ENCODE measurements around the gene CAMK2D.
A peak's percentile ranks its signal among the peaks of the same experiment; 100 is the strongest.

The CAMK2D gene

DNA sequence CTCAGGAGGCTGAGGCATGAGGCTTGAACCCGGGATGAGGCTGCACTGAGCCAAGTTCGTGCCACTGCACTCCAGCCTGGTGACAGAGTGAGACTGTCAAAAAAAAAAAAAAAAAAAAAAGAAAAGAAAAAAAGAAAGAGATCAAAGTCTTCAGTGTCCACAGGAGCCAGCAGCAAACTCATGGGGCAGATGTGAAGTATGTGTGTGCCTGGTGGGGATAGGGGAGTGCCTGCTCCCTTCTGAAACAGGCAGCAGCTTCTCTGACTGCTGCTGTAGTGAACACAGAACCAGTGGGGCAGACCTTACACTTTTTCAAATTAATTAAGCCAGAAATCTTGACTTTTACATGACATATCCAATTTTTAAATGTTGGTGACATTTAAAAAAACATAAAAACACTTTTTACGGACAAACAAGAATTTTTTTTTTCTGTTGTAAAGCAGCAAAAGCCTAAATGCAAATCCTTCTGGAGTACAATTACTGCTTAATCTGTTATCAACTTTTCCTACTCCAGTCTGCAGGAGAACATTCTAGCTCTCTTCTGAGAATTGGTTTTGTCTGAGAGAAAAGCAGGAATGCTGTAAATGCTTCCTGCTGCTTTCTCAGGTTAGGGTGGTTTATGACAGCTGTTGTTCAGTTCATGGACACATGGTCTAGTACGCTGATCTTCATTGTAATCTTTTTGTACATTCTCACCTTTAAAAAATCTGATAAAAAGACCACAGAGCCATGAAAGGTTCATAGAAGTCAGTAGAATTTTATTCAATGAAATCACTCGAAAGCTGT is 311.1 kb downstream of the CAMK2D start:
- DNase-seq (ENCODE audit: extremely low read depth, low read depth): no peak
- no peak for TF ChIP-seq CTCF (IDR thresholded peaks at IDR 0.05; ENCODE audit: low read depth, low read length, missing control alignments)
- H3K4me3 ChIP-seq (replicated peaks; ENCODE audit: low read depth, low read length): no peak overlapping the region

DNA sequence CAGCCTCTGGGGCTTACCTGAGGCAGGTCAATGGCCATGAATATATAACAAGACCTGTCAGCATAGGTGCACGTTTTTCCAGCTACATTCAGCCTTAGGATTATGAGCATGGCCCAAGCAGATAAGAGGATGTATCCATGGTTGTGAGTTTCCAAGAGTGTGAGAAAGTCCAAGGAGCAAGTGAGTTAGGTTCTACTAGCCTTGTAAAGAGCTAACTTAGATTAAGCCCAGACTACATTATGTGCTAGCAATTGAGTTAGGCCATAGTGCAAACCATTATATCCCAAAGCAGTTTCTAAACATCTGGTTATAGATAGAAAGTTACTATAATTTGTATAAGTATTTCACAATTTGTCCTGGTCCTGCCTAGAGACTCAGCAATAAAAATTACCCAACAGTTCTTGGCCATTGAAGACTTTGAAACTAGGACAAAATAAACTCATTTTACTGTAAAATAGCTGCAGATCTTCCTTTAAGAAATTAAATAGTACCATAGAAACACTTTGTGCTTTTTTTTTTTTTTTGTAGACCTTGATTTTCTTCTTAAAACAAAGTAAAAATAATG is 312.0 kb downstream of the CAMK2D start:
- no peak for DNase-seq (ENCODE audit: extremely low read depth, low read depth)

GRCh38 chr4:113447769-113448168 is 313.8 kb downstream of the CAMK2D start:
- TF ChIP-seq CTCF (IDR thresholded peaks at IDR 0.05; ENCODE audit: low read depth, low read length, missing control alignments): no peak
- no peak for DNase-seq (ENCODE audit: extremely low read depth, low read depth)

More for the DNA sequence above, 312.0 kb downstream of the CAMK2D start:
- TF ChIP-seq CTCF (IDR thresholded peaks at IDR 0.05; ENCODE audit: low read depth, low read length, missing control alignments): no peak
- no peak overlapping the region for H3K4me3 ChIP-seq (replicated peaks; ENCODE audit: low read depth, low read length)

DNA sequence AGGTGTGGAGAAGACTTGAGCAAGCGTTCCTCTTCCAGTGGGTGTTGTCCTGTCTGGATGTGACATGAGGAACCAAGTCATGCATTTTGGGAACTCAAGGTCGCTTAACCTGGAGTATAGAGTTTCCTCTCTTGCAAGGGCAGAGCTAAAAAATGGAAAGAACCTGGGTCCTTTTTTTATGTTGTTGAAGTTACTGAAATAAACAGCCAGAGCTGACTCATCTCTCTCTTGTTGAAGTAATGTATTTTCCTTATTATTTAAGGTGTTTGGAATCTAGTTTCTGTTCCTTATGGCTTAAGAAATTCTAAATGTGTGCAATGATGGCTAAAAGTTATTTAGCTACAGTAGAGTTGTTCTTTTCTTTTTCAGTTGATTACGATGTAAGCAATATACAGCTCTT is 314.5 kb downstream of the CAMK2D start:
- H3K4me3 ChIP-seq (replicated peaks; ENCODE audit: low read depth, low read length): no peak overlapping the region
- DNase-seq (ENCODE audit: extremely low read depth, low read depth): no peak
- TF ChIP-seq CTCF (IDR thresholded peaks at IDR 0.05; ENCODE audit: low read depth, low read length, missing control alignments): no peak

More at GRCh38 chr4:113447769-113448168, 313.8 kb downstream of the CAMK2D start:
- H3K4me3 ChIP-seq (replicated peaks; ENCODE audit: low read depth, low read length): no peak overlapping the region

DNA sequence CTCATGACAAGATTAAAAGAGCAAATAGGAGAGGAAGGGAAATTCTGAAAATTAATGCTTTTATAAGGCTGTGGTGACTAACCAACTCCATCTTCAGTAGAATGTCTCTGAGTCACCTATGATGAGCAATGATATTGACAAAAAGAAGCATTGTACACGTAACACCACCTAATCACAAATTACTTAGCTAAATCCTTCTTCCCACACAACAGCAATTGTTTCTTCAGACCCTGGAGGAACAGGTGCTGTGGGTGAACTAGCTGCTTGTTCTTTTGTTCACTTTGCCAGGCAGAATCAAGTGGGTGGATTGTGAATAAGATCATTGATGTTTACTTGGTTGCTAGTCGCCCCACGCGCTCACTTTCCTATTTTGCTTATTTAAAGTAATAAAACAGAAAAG is 315.5 kb downstream of the CAMK2D start:
- no peak for DNase-seq (ENCODE audit: extremely low read depth, low read depth)
- H3K4me3 ChIP-seq (replicated peaks; ENCODE audit: low read depth, low read length): no peak overlapping the region
- no peak for TF ChIP-seq CTCF (IDR thresholded peaks at IDR 0.05; ENCODE audit: low read depth, low read length, missing control alignments)

DNA sequence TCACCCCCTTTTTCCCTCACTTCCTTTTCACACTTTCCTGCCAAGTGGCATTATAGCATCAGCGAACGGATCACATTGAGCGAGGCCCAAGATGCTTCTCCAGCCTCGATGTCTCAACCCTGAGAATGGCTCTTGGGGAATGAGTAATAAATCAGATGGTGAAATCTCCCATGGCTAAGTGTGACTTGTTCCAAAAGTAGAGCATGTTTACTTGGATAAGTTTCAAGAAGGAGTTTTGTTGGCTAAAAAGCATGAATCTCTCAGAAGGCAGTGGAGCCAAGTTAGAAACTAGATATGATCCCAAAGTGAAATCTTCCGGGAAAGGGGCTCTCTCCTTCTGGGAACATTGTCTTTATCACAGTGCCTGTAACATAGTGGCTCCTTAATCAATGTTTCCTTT is 316.3 kb downstream of the CAMK2D start:
- no peak overlapping the region for H3K4me3 ChIP-seq (replicated peaks; ENCODE audit: low read depth, low read length)
- peak; percentile 59 for DNase-seq (ENCODE audit: extremely low read depth, low read depth)
- TF ChIP-seq CTCF (IDR thresholded peaks at IDR 0.05; ENCODE audit: low read depth, low read length, missing control alignments): no peak
